Smooth muscle cell (in vitro differentiated cells): Measurements from ENCODE around the gene ADAMTSL1. TPM values are rescaled to one million over a fixed set of nuclear protein-coding genes. Genes with fewer than 3 reads are reported as not detected.

Experiments used
- DNase-seq: peaks from one replicate; lab custom pipeline; 2025; ENCODE audit not compliant: unreplicated experiment; lab: John Stamatoyannopoulos, UW
- H2AFZ ChIP-seq: fragments of 200-600 bp; sonication (generic); 2 replicates; pipeline ENCODE4 v1.6.0; 2016; ENCODE audit warnings: antibody characterized with exemption, low read depth, mild to moderate bottlenecking
- H3F3A ChIP-seq: fragments of 200-600 bp; sonication (generic); 2 replicates; pipeline ENCODE4 v1.6.0; 2017; ENCODE audit warnings: antibody characterized with exemption, low read depth
- H3K27ac ChIP-seq: fragments of 200-600 bp; sonication (generic); 2 replicates; pipeline ENCODE4 v1.5.1; 2016; ENCODE audit warnings: low read depth, mild to moderate bottlenecking
- H3K27me3 ChIP-seq: fragments of 200-600 bp; sonication (generic); 2 replicates; pipeline ENCODE4 v1.6.1; 2016; ENCODE audit warnings: low read depth, mild to moderate bottlenecking
- H3K36me3 ChIP-seq: fragments of 200-600 bp; sonication (generic); 2 replicates; pipeline ENCODE4 v1.5.1; 2016; ENCODE audit warnings: low read depth
- H3K4me1 ChIP-seq: fragments of 200-600 bp; sonication (generic); 2 replicates; pipeline ENCODE4 v1.5.1; 2016; ENCODE audit warnings: low read depth
- H3K4me2 ChIP-seq: fragments of 200-600 bp; sonication (generic); 2 replicates; pipeline ENCODE4 v1.6.0; 2016; ENCODE audit warnings: mild to moderate bottlenecking
- H3K4me3 ChIP-seq: fragments of 200-600 bp; sonication (generic); 2 replicates; pipeline ENCODE4 v1.5.1; 2016; ENCODE audit warnings: mild to moderate bottlenecking
- H3K79me2 ChIP-seq: fragments of 200-600 bp; sonication (generic); 2 replicates; pipeline ENCODE4 v1.6.0; 2016; ENCODE audit warnings: low read depth, mild to moderate bottlenecking
- H3K9ac ChIP-seq: fragments of 200-600 bp; sonication (generic); 2 replicates; pipeline ENCODE4 v1.6.0; 2016; ENCODE audit warnings: low read depth
- H3K9me3 ChIP-seq: fragments of 200-600 bp; sonication (generic); replicated peaks from 2 replicates; pipeline ENCODE4 v1.5.1; 2016; ENCODE audit warnings: low read depth
- H4K20me1 ChIP-seq: fragments of 200-600 bp; sonication (generic); 2 replicates; pipeline ENCODE4 v1.6.0; 2016; ENCODE audit warnings: low read depth
- WGBS: methylation state at CpG from one replicate; pipeline ENCODE4 v1.1.7; 2016; ENCODE audit warnings: low lambda C conversion rate; 5-methylcytosine and 5-hydroxymethylcytosine counted together
- polyA plus RNA-seq: library from polyadenylated mRNA; unstranded; fragments of >200 nt; fragmentation: Nextera tagmentation; extraction: Ambion mirVana; gene quantifications from 2 replicates; pipeline ENCODE4 v1.2.1, GENCODE V29; 2016
- total RNA-seq: library from RNA; depleted of rRNA; stranded (reverse); fragments of >200 nt; gene quantifications from 2 replicates; pipeline ENCODE4 v1.2.3, GENCODE V29; 2014
- TF ChIP-seq, protein P1 (sequence below): fragments of 200-600 bp; sonication (generic); IDR thresholded peaks from 2 replicates; pipeline ENCODE4 v1.5.1; 2017; ENCODE audit warnings: borderline replicate concordance, mild to moderate bottlenecking, antibody characterized with exemption; ENCODE audit not compliant: insufficient read depth, poor library complexity, severe bottlenecking

Gene ADAMTSL1
- total and polyA plus RNA-seq, 2 experiments from 2014 or later: 4.3 to 4.4 TPM

DNA sequence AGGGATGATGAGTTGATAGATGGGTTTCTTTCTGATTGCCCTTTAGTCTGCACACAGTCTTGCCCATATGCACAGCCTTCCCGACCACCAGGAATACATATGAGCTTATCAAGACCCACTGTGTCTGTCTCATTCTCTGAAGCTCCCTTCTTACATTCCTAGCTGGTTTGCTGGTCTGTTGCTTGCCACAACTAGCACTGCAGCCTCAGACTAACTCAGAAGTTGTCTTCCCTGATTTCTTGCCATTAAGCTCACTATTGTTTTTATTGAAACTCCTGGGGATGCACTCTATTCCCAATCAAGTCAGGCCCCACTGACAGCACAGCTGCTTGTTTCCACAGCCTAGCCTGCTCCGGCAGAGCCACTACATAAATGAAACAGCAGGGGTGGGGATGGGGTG is 461.6 kb downstream of the ADAMTSL1 start:
- 45% methylated on average over 2 of the region's 2 CpGs for WGBS
- no peaks in the 10 kb centered on the region for H3K79me2 ChIP-seq
- TF ChIP-seq, protein P1, sequence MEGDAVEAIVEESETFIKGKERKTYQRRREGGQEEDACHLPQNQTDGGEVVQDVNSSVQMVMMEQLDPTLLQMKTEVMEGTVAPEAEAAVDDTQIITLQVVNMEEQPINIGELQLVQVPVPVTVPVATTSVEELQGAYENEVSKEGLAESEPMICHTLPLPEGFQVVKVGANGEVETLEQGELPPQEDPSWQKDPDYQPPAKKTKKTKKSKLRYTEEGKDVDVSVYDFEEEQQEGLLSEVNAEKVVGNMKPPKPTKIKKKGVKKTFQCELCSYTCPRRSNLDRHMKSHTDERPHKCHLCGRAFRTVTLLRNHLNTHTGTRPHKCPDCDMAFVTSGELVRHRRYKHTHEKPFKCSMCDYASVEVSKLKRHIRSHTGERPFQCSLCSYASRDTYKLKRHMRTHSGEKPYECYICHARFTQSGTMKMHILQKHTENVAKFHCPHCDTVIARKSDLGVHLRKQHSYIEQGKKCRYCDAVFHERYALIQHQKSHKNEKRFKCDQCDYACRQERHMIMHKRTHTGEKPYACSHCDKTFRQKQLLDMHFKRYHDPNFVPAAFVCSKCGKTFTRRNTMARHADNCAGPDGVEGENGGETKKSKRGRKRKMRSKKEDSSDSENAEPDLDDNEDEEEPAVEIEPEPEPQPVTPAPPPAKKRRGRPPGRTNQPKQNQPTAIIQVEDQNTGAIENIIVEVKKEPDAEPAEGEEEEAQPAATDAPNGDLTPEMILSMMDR: no peak

DNA sequence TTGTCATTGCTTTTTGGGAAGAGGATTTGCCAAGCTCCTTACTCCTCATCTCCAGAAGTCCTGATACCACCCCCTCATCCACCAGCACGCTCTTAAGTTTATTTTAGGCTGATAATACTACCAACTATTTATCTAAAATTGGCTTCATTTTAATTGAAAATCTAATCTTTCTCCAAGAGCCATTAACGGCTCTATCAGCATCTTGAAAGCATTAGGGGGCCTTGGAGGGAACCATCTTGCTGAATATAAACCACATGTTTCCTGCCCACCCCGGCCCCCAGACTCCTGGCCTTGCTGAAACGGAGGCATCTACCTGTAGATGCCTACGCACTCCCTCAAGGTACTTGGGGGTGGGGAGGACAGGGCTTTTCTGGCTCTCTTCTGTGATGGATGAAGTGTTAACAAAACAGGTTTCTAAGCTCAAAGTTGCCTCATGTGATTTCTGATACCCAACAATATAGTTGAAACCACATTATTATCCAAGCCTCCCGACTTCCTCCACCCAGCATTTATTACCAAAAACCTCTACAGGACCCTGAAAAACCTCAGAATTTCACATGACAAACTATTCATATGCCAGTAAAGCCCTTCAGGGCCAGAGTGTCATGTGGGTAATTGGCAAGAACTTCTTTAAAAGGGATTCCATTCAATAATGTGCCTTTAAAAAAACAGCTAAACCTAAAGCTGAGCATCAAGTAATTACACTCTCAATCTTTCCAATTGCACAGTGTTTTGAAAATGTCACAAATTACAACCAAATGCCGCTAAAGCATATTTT is 462.3 kb downstream of the ADAMTSL1 start:
- Histone ChIP-seq H2AFZ (no peak overlapping the region), H3K9ac (no peak overlapping the region), H3K79me2 (no peaks in the 10 kb centered on the region), H3F3A (no peaks in the 10 kb centered on the region), H3K4me2 (no peak overlapping the region), H3K27me3 (no peaks in the 10 kb centered on the region), H4K20me1 (no peaks in the 10 kb centered on the region), H3K9me3 (no peaks in the 10 kb centered on the region), H3K4me1 (peaks cover 14% of the 10 kb centered on the region), H3K4me3 (no peak overlapping the region), H3K27ac (no peak overlapping the region), H3K36me3 (no peaks in the 10 kb centered on the region)
- TF ChIP-seq, protein P1: no peak
- 69% methylated on average over 7 of the region's 7 CpGs for WGBS
- DNase-seq: no peak

More for the DNA sequence above, 461.6 kb downstream of the ADAMTSL1 start:
- DNase-seq: no peak
- Histone ChIP-seq H4K20me1 (no peaks in the 10 kb centered on the region), H3F3A (no peaks in the 10 kb centered on the region), H2AFZ (no peak overlapping the region), H3K4me2 (no peak overlapping the region), H3K4me1 (peaks cover 14% of the 10 kb centered on the region), H3K27ac (no peak overlapping the region), H3K27me3 (no peaks in the 10 kb centered on the region), H3K4me3 (no peak overlapping the region), H3K36me3 (no peaks in the 10 kb centered on the region), H3K9me3 (no peaks in the 10 kb centered on the region), H3K9ac (no peak overlapping the region)

DNA sequence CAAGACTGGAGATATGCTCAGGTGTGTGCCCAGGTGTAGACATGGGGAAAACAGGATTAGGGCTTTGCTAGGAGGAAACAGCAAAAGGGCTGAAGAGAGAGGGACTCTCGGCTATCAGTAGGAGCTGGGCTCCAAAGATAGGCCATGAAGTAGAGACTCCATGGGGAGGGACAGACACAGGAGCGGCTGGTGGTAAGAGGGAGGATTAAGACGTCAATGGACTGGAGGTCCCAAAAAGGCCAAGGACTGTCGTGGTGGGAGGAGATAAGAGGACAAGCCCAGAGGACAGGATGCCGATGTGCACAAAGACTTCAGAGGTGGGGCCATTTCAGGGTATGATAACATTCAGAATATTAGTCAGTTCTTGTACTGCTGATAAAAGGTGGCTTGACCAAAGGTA is 466.0 kb downstream of the ADAMTSL1 start:
- Histone ChIP-seq H3K4me2 (no peak overlapping the region), H3K27ac (no peak overlapping the region), H3K4me3 (no peak overlapping the region), H3K4me1 (peaks cover 14% of the 10 kb centered on the region), H3K9me3 (no peaks in the 10 kb centered on the region), H3K36me3 (no peaks in the 10 kb centered on the region), H4K20me1 (no peaks in the 10 kb centered on the region), H3K27me3 (no peaks in the 10 kb centered on the region), H3K79me2 (no peaks in the 10 kb centered on the region), H2AFZ (no peak overlapping the region), H3K9ac (no peak overlapping the region), H3F3A (no peaks in the 10 kb centered on the region)
- TF ChIP-seq, protein P1: no peak
- no peak for DNase-seq
- WGBS: 91% methylated on average over 5 of the region's 5 CpGs
